Astrocyte (in vitro differentiated cells and primary cell): ENCODE results near the gene TK2. TPM values are rescaled to one million over a fixed set of nuclear protein-coding genes. Genes with fewer than 3 reads are reported as not detected.

ENCODE experiments used
- DNase-seq: peaks from one replicate; pipeline ENCODE4 v3.0.0-alpha.2; 2010; ENCODE audit warnings: low read depth
- FAIRE-seq: peaks from 2 replicates; lab custom pipeline; 2011; peaks lifted over from hg19 to GRCh38; lab: Jason Lieb, UNC
- H2AFZ ChIP-seq: 2 replicates; pipeline ENCODE4 v1.6.0; 2012; ENCODE audit warnings: low read depth, low read length, inconsistent platforms
- H3K27ac ChIP-seq: 2 replicates; pipeline ENCODE4 v1.5.1; 2011; ENCODE audit warnings: low read depth, low read length, inconsistent platforms
- H3K27me3 ChIP-seq: 2 replicates; pipeline ENCODE4 v1.6.0; 2011; ENCODE audit warnings: low read length, inconsistent platforms; ENCODE audit not compliant: insufficient read depth
- H3K36me3 ChIP-seq: 2 replicates; pipeline ENCODE4 v1.5.1; 2011; ENCODE audit warnings: low read length, inconsistent platforms; ENCODE audit not compliant: insufficient read depth
- H3K4me1 ChIP-seq: 2 replicates; pipeline ENCODE4 v1.5.1; 2011; ENCODE audit warnings: low read length, inconsistent platforms; ENCODE audit not compliant: insufficient read depth
- H3K4me2 ChIP-seq: 2 replicates; pipeline ENCODE4 v1.6.0; 2012; ENCODE audit warnings: low read length, inconsistent platforms
- H3K4me3 ChIP-seq: 2 replicates; pipeline ENCODE4 v1.5.1; 2011; ENCODE audit warnings: low read depth, mild to moderate bottlenecking, low read length, inconsistent platforms; ENCODE audit not compliant: insufficient read depth
- H3K79me2 ChIP-seq: 2 replicates; pipeline ENCODE4 v1.6.0; 2012; ENCODE audit warnings: mild to moderate bottlenecking, low read length, inconsistent platforms; ENCODE audit not compliant: insufficient read depth
- H3K9ac ChIP-seq: 2 replicates; pipeline ENCODE4 v1.6.0; 2012; ENCODE audit warnings: mild to moderate bottlenecking, low read length, inconsistent platforms
- H3K9me3 ChIP-seq: 2 replicates; pipeline ENCODE4 v1.5.1; 2012; ENCODE audit warnings: low read depth, mild to moderate bottlenecking, low read length, inconsistent platforms; ENCODE audit not compliant: insufficient read depth
- H4K20me1 ChIP-seq: 2 replicates; pipeline ENCODE4 v1.6.0; 2012; ENCODE audit warnings: low read length, inconsistent platforms; ENCODE audit not compliant: insufficient read depth
- H3K27ac Mint-ChIP-seq: one replicate; pipeline ENCODE4 v1.8.0; 2021; ENCODE audit warnings: mild to moderate bottlenecking, mixed read lengths; ENCODE audit not compliant: unreplicated experiment
- H3K27me3 Mint-ChIP-seq: one replicate; pipeline ENCODE4 v1.8.0; 2021; ENCODE audit warnings: low read depth, mixed read lengths; ENCODE audit not compliant: unreplicated experiment
- H3K36me3 Mint-ChIP-seq: one replicate; pipeline ENCODE4 v1.8.0; 2021; ENCODE audit warnings: low read depth, mixed read lengths; ENCODE audit not compliant: unreplicated experiment
- H3K4me1 Mint-ChIP-seq: one replicate; pipeline ENCODE4 v1.8.0; 2021; ENCODE audit warnings: low read depth, mixed read lengths; ENCODE audit not compliant: unreplicated experiment
- H3K4me3 Mint-ChIP-seq: one replicate; pipeline ENCODE4 v1.8.0; 2021; ENCODE audit warnings: mild to moderate bottlenecking, moderate library complexity, mixed read lengths; ENCODE audit not compliant: unreplicated experiment
- H3K9me3 Mint-ChIP-seq: one replicate; pipeline ENCODE4 v1.8.0; 2021; ENCODE audit warnings: mild to moderate bottlenecking, mixed read lengths; ENCODE audit not compliant: unreplicated experiment
- EZH2 ChIP-seq: IDR thresholded peaks from 2 replicates; pipeline ENCODE4 v1.6.1; 2012; ENCODE audit warnings: mild to moderate bottlenecking, low read length, inconsistent platforms; ENCODE audit not compliant: insufficient read depth
- total RNA-seq: library from RNA; stranded (reverse); gene quantifications from 2 replicates; pipeline ENCODE4 v1.2.1, GENCODE V29; 2021
- TF ChIP-seq, protein P1 (sequence below): IDR thresholded peaks from 2 replicates; pipeline ENCODE4 v1.5.1; 2011; ENCODE audit warnings: low read depth, mild to moderate bottlenecking, inconsistent platforms, low read length, moderate library complexity; ENCODE audit not compliant: insufficient read depth

TK2 gene
- total RNA-seq, 1 donor from 2014 or later: 12.4 TPM

DNA sequence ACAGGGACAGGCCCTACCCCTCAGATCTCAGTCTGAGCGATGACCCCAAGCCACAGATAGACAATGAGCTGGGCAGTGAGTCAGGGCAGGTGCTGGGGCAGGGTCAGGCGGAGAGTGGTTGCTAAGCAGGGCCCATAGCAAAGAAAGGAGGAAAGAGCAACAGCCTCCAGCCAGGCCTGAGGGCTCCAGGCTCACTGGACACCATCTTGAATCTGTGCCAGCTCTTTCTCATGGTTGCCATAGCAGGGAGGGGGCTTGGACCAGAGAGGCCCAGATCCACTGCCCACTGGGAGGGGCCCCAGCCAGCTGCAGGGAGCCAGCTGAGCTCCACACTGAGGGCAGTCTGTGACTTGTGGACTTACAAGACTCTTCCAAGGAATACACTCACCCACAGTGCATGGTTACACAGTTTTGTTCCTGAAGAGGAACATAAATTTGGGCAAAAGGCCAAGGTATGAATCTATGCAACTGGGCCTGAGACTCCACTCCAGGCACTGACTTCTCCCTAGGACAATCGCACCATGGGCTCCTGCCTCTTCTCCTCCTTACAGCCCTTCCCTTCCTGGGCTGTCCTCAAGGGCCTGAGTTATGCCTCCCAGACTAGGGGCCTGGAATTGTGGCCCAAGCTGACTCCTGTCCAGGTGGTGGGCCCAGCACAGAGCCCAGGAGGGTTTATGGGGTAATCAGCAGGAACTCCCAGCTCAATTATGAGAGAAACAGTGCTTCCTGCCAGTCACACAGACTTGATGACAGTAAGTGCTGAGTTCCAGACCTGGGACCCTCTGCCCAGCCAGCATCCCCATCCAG is 62.9 kb downstream of the TK2 start:
- no peak for TF ChIP-seq EZH2
- Histone ChIP-seq H3K9ac (peak overlapping the region; percentile 8), H3K36me3 (no peaks in the 10 kb centered on the region), H3K79me2 (no peaks in the 10 kb centered on the region), H3K27ac (peak overlapping the region; percentile 38), H3K27me3 (no peaks in the 10 kb centered on the region), H3K4me2 (peak overlapping the region; percentile 20), H3K4me3 (no peak overlapping the region), H3K9me3 (no peaks in the 10 kb centered on the region), H4K20me1 (no peaks in the 10 kb centered on the region), H3K4me1 (peaks cover 18% of the 10 kb centered on the region), H2AFZ (no peak overlapping the region)
- H3K36me3 Mint-ChIP-seq: peaks cover 4% of the 10 kb centered on the region
- H3K27me3 Mint-ChIP-seq: peaks cover 13% of the 10 kb centered on the region
- DNase-seq (peak; percentile 78), FAIRE-seq (no peak)
- peaks cover 10% of the 10 kb centered on the region for H3K4me1 Mint-ChIP-seq
- H3K9me3 Mint-ChIP-seq: no peaks in the 10 kb centered on the region
- no peak overlapping the region for H3K4me3 Mint-ChIP-seq
- no peak overlapping the region for H3K27ac Mint-ChIP-seq

DNA sequence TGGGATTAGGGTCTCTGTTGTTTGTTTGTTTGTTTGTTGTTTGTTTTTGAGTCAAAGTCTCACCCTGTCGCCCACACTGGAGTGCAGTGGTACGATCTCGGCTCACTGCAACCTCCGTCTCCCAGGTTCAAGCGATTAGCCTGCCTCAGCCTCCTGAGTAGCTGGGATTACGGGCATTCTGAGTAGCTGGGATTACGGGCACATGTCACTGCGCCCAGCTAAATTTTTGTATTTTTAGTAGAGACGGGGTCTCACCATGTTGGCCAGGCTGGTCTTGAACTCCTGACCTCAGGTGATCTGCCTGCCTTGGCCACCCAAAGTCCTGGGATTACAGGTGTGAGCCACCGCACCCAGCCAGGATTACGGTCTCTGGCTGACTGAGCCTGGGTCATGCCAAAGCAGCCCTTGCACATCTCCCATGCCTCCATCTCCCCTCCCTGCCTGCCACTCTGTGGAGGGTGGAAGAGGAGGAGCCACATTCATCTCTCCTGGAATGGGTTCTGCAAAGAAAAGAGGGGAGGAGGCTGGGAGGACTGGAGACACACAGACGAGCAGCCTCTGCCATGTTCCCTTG is 63.6 kb downstream of the TK2 start:
- peaks cover 10% of the 10 kb centered on the region for H3K4me1 Mint-ChIP-seq
- H3K36me3 Mint-ChIP-seq: peaks cover 4% of the 10 kb centered on the region
- Histone ChIP-seq H2AFZ (no peak overlapping the region), H3K27ac (no peak overlapping the region), H3K36me3 (no peaks in the 10 kb centered on the region), H3K9me3 (no peaks in the 10 kb centered on the region), H3K9ac (peak overlapping the region; percentile 8), H3K79me2 (no peaks in the 10 kb centered on the region), H3K4me2 (no peak overlapping the region), H3K4me1 (peaks cover 18% of the 10 kb centered on the region), H3K4me3 (no peak overlapping the region), H4K20me1 (no peaks in the 10 kb centered on the region), H3K27me3 (no peaks in the 10 kb centered on the region)
- H3K27me3 Mint-ChIP-seq: peaks cover 7% of the 10 kb centered on the region
- H3K27ac Mint-ChIP-seq: no peak overlapping the region
- no peak overlapping the region for H3K4me3 Mint-ChIP-seq
- H3K9me3 Mint-ChIP-seq: no peaks in the 10 kb centered on the region
- TF ChIP-seq EZH2: no peak
- TF ChIP-seq, protein P1, sequence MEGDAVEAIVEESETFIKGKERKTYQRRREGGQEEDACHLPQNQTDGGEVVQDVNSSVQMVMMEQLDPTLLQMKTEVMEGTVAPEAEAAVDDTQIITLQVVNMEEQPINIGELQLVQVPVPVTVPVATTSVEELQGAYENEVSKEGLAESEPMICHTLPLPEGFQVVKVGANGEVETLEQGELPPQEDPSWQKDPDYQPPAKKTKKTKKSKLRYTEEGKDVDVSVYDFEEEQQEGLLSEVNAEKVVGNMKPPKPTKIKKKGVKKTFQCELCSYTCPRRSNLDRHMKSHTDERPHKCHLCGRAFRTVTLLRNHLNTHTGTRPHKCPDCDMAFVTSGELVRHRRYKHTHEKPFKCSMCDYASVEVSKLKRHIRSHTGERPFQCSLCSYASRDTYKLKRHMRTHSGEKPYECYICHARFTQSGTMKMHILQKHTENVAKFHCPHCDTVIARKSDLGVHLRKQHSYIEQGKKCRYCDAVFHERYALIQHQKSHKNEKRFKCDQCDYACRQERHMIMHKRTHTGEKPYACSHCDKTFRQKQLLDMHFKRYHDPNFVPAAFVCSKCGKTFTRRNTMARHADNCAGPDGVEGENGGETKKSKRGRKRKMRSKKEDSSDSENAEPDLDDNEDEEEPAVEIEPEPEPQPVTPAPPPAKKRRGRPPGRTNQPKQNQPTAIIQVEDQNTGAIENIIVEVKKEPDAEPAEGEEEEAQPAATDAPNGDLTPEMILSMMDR: no peak
- FAIRE-seq (no peak), DNase-seq (no peak)

DNA sequence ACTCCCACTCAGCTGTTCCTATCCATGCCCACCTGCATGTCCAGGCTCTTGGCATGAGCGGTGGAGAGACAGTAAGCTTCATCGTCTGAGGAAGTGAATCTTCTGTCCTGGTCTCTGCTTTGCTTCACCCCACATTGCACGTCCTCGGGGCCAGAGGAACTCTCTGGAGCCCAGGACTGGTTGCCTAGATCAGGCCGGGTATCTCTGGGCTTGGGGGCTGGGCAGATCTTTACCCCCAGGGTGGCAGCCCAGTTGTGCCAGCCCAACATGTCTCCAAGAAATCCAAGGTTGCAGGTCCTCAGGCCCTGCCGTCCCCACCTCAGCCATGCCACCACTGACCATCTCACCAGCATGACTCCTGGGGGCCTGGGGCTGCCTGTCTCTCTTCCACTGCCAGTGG is 64.5 kb downstream of the TK2 start:
- Mint-ChIP-seq H3K36me3 (peaks cover 4% of the 10 kb centered on the region), H3K4me3 (no peak overlapping the region), H3K27me3 (peaks cover 9% of the 10 kb centered on the region), H3K27ac (peak overlapping the region; percentile 41), H3K9me3 (no peaks in the 10 kb centered on the region), H3K4me1 (peaks cover 10% of the 10 kb centered on the region)
- TF ChIP-seq, protein P1: no peak
- TF ChIP-seq EZH2: no peak
- no peaks in the 10 kb centered on the region for H3K79me2 ChIP-seq
- DNase-seq (no peak), FAIRE-seq (no peak)
- H3K9ac ChIP-seq: no peak overlapping the region
- H2AFZ ChIP-seq: no peak overlapping the region
- peaks cover 18% of the 10 kb centered on the region for H3K4me1 ChIP-seq
- H3K27ac ChIP-seq: no peak overlapping the region
- H3K4me3 ChIP-seq: no peak overlapping the region
- H3K27me3 ChIP-seq: no peaks in the 10 kb centered on the region
- H3K36me3 ChIP-seq: no peaks in the 10 kb centered on the region
- no peak overlapping the region for H3K4me2 ChIP-seq
- H4K20me1 ChIP-seq: no peaks in the 10 kb centered on the region
- no peaks in the 10 kb centered on the region for H3K9me3 ChIP-seq
